Tibial artery (tissue), 4 donors: Measurements from ENCODE around the gene UBR3.
"Not testable (repeated sequence)": the region's sequence is repeated elsewhere in the genome, so short reads cannot be mapped to it uniquely, and the experiment has no call there.

Source experiments
- DNase-seq, 2 donors: peaks; one replicate each; pipeline ENCODE4 v3.0.0-alpha.2; 2019
- H3K27ac ChIP-seq, 2 donors: fragments of 200-600 bp; sonication (generic) in 1 of 2; 1 replicate in 1 of 2; 2 replicates in 1 of 2; pipeline ENCODE4 v1.5.1; 2018 to 2019; ENCODE audit warnings: mild to moderate bottlenecking in 1 of 2
- H3K27me3 ChIP-seq, 2 donors: fragments of 200-600 bp; sonication (generic) in 1 of 2; one replicate each; pipeline versions ENCODE4 v1.5.1 to v1.6.0; 2016 to 2019
- H3K36me3 ChIP-seq, 3 donors: fragments of 200-600 bp; sonication (generic) in 2 of 3; one replicate each; pipeline ENCODE4 v1.5.1; 2016 to 2019; ENCODE audit warnings: mild to moderate bottlenecking in 2 of 3
- H3K4me1 ChIP-seq, 4 donors: fragments of 200-600 bp; sonication (generic) in 2 of 4; 1 replicate in 3 of 4; 2 replicates in 1 of 4; pipeline ENCODE4 v1.5.1; 2016 to 2019
- H3K4me3 ChIP-seq, 2 donors: fragments of 200-600 bp; sonication (generic) in 1 of 2; 1 replicate in 1 of 2; 2 replicates in 1 of 2; pipeline ENCODE4 v1.5.1; 2018 to 2019; ENCODE audit warnings: mild to moderate bottlenecking in 2 of 2
- H3K9me3 ChIP-seq, 3 donors: fragments of 200-600 bp; sonication (generic) in 1 of 3; one replicate each; pipeline ENCODE4 v1.5.1; 2016 to 2019
- CTCF ChIP-seq, 2 experiments: fragments of 200-600 bp in 1 of 2; fragments of 450-650 bp in 1 of 2; IDR thresholded peaks; one replicate each; pipeline ENCODE4 v1.5.1; 2017 to 2019; ENCODE audit warnings: antibody characterized with exemption in 2 of 2, mild to moderate bottlenecking in 1 of 2, moderate library complexity in 1 of 2
- intact Hi-C: fragments of 100-400 bp; cut with DNase I; formaldehyde crosslinking; loops from one replicate; pipeline ENCODE4 v1.15.0; 2023; ENCODE audit warnings: low total_unique reads

UBR3 gene

GRCh38 chr2:169946092-169946491, 118.8 kb downstream of the UBR3 start:
- Histone ChIP-seq H3K36me3 (peaks cover 23 to 36% (median 35%) of the 10 kb centered on the region in 3 donors), H3K27me3 (no peaks in the 10 kb centered on the region), H3K27ac (no peak overlapping the region), H3K9me3 (no peaks in the 10 kb centered on the region), H3K4me1 (no peaks in the 10 kb centered on the region), H3K4me3 (no peak overlapping the region)
- no peak for DNase-seq
- TF ChIP-seq CTCF (IDR thresholded peaks at IDR 0.05) = no peak
- intact Hi-C loops = no loop called here

GRCh38 chr2:169946546-169946945, 119.3 kb downstream of the UBR3 start:
- no peak overlapping the region for H3K4me3 ChIP-seq
- H3K27me3 ChIP-seq = no peaks in the 10 kb centered on the region
- no peak for TF ChIP-seq CTCF (IDR thresholded peaks at IDR 0.05)
- no peaks in the 10 kb centered on the region for H3K9me3 ChIP-seq
- H3K36me3 ChIP-seq = peaks cover 26 to 36% (median 35%) of the 10 kb centered on the region in 3 donors
- intact Hi-C loops = no loop called here
- H3K27ac ChIP-seq = no peak overlapping the region
- no peak for DNase-seq
- H3K4me1 ChIP-seq = no peaks in the 10 kb centered on the region

GRCh38 chr2:169955940-169956339, 128.7 kb downstream of the UBR3 start:
- intact Hi-C loops = no loop called here
- H3K27me3 ChIP-seq = no peaks in the 10 kb centered on the region
- H3K4me1 ChIP-seq = no peaks in the 10 kb centered on the region
- no peak for TF ChIP-seq CTCF (IDR thresholded peaks at IDR 0.05)
- H3K27ac ChIP-seq = no peak overlapping the region
- H3K9me3 ChIP-seq = no peaks in the 10 kb centered on the region
- H3K36me3 ChIP-seq = peaks cover 37 to 46% (median 44%) of the 10 kb centered on the region in 3 donors
- DNase-seq = no peak
- no peak overlapping the region for H3K4me3 ChIP-seq

DNA sequence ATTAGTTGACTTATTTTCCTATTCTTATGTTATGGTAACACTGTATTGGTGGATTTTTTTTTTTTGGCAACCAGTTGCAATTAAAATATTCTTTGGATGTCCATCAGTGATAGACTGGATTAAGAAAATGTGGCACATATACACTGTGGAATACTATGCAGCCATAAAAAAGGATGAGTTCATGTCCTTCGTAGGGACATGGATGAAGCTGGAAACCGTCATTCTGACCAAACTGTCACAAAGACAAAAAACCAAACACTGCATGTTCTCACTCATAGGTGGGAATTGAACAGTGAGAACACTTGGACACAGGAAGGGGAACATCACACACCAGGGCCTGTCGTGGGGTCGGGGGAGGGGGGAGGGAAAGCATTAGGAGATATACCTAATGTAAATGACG, 130.0 kb downstream of the UBR3 start:
- H3K27ac ChIP-seq, H3K9me3 ChIP-seq, H3K27me3 ChIP-seq, DNase-seq, intact Hi-C loops, H3K4me1 ChIP-seq, H3K4me3 ChIP-seq: not testable (repeated sequence)
- peaks cover 33 to 51% (median 47%) of the 10 kb centered on the region in 3 donors for H3K36me3 ChIP-seq

GRCh38 chr2:169961911-169962310, 134.7 kb downstream of the UBR3 start:
- Histone ChIP-seq H3K4me3 (no peak overlapping the region), H3K9me3 (no peaks in the 10 kb centered on the region), H3K27me3 (no peaks in the 10 kb centered on the region), H3K27ac (no peak overlapping the region), H3K4me1 (peaks cover 0 to 6% (median 0%) of the 10 kb centered on the region in 4 donors), H3K36me3 (peaks cover 29 to 43% (median 35%) of the 10 kb centered on the region in 3 donors)
- intact Hi-C loops = no loop called here
- no peak for TF ChIP-seq CTCF (IDR thresholded peaks at IDR 0.05)
- DNase-seq = peak in 1 of 2 donors; percentile 41

GRCh38 chr2:169963786-169964185, 136.5 kb downstream of the UBR3 start:
- intact Hi-C loops = no loop called here
- peaks cover 17 to 26% (median 25%) of the 10 kb centered on the region in 3 donors for H3K36me3 ChIP-seq
- H3K4me1 ChIP-seq = peaks cover 0 to 6% (median 0%) of the 10 kb centered on the region in 4 donors
- no peak overlapping the region for H3K4me3 ChIP-seq
- H3K27ac ChIP-seq = no peak overlapping the region
- TF ChIP-seq CTCF (IDR thresholded peaks at IDR 0.05) = no peak
- DNase-seq = no peak
- no peaks in the 10 kb centered on the region for H3K27me3 ChIP-seq
- no peaks in the 10 kb centered on the region for H3K9me3 ChIP-seq
